Nasal cavity respiratory epithelium epithelial cell of viscerocranial mucosa (primary cell): ENCODE data around the gene KIAA2012. TPM values are rescaled to one million over a fixed set of nuclear protein-coding genes. Genes with fewer than 3 reads are reported as not detected.

Experiments used
- total RNA-seq: library from RNA; depleted of rRNA; stranded (reverse); fragments of >200 nt; gene quantifications from 2 replicates; pipeline ENCODE4 v1.2.3, GENCODE V29; 2014

Gene KIAA2012
- total RNA-seq: not detected in 2 replicates

DNA sequence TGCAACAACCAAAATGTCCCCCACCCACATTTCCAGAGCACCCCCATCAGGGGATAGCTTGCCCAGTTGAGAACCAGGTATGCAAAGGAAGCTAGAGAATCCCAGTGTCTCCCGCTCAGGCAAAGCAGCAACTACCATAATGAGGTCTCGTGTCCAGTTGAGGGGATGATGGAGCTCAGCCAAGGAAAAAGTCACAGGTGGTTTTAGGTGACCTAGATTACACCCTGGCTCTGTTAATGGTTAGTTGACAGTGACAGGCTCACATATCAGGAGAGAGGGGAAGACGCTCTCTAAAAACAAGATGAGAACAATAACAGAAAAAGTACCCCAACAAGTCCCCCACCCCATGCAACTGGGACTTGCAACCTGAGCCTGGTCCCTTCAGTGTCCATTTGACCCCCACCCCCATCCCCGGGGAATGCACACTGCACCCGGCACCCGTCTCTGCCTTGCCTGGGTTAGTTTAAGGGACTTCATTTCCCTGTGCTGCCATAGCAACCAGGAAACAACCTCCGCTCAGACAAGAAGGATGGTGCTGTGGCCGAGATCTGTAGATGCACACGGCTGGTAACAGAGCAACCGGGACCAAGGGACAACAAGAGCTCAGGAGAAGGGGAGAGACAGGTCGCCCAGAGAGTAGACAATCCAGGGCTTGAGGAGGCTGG lies at the start of gene KIAA2012:
Gene KIAA2012, plus strand, starts transcription at position 519 of the 665 bp plus-strand sequence. CDS start 373 bp downstream, outside the sequence.

DNA sequence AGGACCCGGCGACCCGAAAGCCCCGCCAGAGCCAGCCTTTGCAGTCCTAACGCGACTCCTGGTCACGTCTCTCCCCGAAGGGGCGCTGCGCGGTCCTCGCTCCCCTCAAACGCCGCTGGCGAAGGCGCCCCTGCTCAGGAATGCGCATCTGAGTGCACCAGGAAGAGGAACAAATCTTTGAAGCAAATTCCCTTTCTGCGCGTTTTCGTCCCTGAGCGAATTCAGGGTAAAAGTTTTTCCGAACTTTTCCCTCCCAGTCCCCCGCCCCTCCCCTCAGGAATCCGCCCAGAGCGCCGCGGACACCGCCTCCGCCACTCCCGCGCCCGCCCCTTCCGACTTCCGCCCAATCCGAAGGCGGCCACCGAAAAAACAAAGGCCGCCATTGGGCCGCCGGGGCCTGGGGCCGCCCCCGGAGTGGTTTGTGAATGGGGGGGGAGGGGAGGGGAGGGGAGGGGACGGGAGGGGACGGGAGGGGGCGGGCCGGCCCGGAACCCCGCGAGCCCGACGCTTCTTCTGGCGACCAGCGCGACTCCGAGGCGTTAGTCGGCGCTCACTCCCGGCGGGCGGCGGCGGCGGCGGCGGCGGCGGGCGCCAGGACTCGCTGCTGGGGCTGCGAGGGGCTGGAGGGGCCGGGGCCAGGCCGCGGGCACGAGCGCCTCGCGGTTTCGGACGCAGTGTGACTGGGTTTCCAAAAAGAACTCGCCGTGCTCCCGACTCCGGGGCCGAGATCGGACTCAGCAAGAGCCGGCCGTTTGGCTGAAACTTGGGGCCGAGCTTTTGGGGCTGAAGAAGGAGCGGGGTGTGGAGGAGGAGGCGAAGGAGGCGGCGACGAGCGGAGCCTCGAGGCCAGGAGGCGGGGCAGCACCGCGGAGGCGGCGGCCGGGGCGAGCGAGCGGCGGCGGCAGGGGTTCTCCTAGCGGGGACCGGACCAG lies 39.5 kb upstream of the KIAA2012 start, which contains the start of gene FZD7:
Gene FZD7, plus strand, starts transcription at position 539 of the 932 bp plus-strand sequence. CDS start 793 bp downstream, outside the sequence.

DNA sequence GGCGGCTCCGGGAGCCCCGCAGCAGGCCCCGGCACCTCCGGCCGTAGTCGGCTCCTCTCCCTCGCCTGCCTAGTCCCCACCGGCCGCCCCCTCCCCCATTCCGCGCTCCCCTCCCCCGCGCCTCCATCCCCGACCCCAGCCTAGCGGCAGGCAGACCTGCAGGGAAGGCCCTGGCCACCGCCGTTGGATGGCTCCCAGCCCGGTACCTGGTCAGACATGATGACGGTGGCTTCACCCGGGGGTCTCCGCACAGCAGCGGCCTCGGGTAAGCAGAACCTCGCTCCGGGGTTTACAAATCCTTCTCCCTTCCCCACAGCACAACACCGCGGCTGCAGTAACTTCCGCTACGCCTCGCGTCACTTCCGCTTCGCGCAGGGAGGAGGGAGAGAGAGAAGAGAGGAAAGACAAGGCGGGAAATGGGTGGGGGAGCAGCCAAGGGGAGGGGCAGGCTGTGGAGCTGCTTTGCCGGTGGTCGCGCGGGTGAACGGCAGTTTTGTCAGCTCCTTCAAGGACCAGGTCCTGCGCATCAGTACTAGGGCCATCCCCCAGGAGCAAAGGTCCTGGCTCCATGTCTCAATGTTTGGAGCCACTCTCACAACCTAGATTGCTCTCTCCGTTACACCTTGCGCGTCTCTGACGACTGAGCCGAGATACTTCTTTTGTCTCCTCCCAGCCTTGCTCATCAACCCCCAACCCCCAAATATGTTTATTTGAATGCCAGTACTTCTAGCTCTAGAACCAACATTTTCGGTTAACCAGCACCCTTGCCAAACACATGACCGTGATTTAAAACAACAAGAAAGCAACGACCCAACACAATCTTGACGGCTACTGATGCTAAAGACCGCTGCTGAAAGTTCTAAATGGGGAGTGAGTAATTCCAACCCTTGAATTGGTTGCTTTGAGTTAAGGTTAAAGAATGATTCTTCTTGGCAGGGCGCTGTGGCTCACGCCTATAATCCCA lies 165.5 kb downstream of the KIAA2012 start, which contains the start of gene SUMO1:
Gene SUMO1, minus strand, starts transcription at position 364 of the 964 bp plus-strand sequence. Its CDS starts 146 bp downstream, at position 218.

Other genes starting within 250 kb of the KIAA2012 start
- 2.1 and 4.1 TPM in 2 replicates for gene FZD7, start 39.4 kb upstream of the KIAA2012 start, total RNA-seq
- gene SUMO1, start 165.3 kb downstream of the KIAA2012 start, total RNA-seq: 79.6 and 121 TPM in 2 replicates
- gene NOP58, start 192.5 kb downstream of the KIAA2012 start, total RNA-seq: 90.9 and 95.1 TPM in 2 replicates